DOHH2 (cell line): ENCODE data around the gene FGB.

Experiments used
- H3F3A ChIP-seq: fragments of 200-600 bp; sonication (generic), shearing (Covaris generic); 2 replicates; pipeline ENCODE4 v1.6.0; 2016; ENCODE audit warnings: antibody characterized with exemption, mild to moderate bottlenecking; ENCODE audit not compliant: control insufficient read depth, insufficient read depth
- H3K27ac ChIP-seq: fragments of 200-600 bp; sonication (generic); 2 replicates; pipeline ENCODE4 v1.5.1; 2014; ENCODE audit warnings: low read depth, mild to moderate bottlenecking, low read length, moderate library complexity
- H3K27me3 ChIP-seq: fragments of 200-600 bp; sonication (generic); 2 replicates; pipeline ENCODE4 v1.6.1; 2014; ENCODE audit warnings: mild to moderate bottlenecking, low read length, mixed read lengths; ENCODE audit not compliant: control insufficient read depth
- H3K36me3 ChIP-seq: fragments of 200-600 bp; sonication (generic); 2 replicates; pipeline ENCODE4 v1.6.1; 2014; ENCODE audit warnings: mild to moderate bottlenecking, low read length, moderate library complexity, mixed read lengths; ENCODE audit not compliant: control insufficient read depth
- H3K4me1 ChIP-seq: fragments of 200-600 bp; sonication (generic); 2 replicates; pipeline ENCODE4 v1.6.1; 2014; ENCODE audit warnings: mild to moderate bottlenecking, low read length, mixed read lengths; ENCODE audit not compliant: control insufficient read depth
- H3K4me2 ChIP-seq: fragments of 200-600 bp; sonication (generic); 2 replicates; pipeline ENCODE4 v1.6.0; 2014; ENCODE audit warnings: mild to moderate bottlenecking, low read length, moderate library complexity
- H3K4me3 ChIP-seq: fragments of 200-600 bp; sonication (generic); 2 replicates; pipeline ENCODE4 v1.5.1; 2014; ENCODE audit warnings: mild to moderate bottlenecking, low read length, mixed read lengths
- H3K79me2 ChIP-seq: fragments of 200-600 bp; sonication (generic); 2 replicates; pipeline ENCODE4 v1.6.1; 2014; ENCODE audit warnings: mild to moderate bottlenecking, low read length, mixed read lengths; ENCODE audit not compliant: control insufficient read depth
- H3K9me2 ChIP-seq: fragments of 200-600 bp; sonication (generic); replicated peaks from 2 replicates; pipeline ENCODE4 v1.6.1; 2014; ENCODE audit warnings: mild to moderate bottlenecking, low read length, mixed read lengths; ENCODE audit not compliant: control insufficient read depth
- H3K9me3 ChIP-seq: fragments of 200-600 bp; sonication (generic); 2 replicates; pipeline ENCODE4 v1.6.1; 2014; ENCODE audit warnings: antibody characterized with exemption, low read length, mixed read lengths; ENCODE audit not compliant: control insufficient read depth, insufficient read depth
- H4K20me1 ChIP-seq: fragments of 200-600 bp; sonication (generic); 2 replicates; pipeline ENCODE4 v1.6.0; 2014; ENCODE audit warnings: low read depth, mild to moderate bottlenecking, antibody characterized with exemption, low read length, moderate library complexity; ENCODE audit not compliant: control insufficient read depth, insufficient read depth
- CTCF ChIP-seq: fragments of 200-600 bp; sonication (generic); IDR thresholded peaks from one replicate; pipeline ENCODE4 v1.5.1; 2014; ENCODE audit warnings: antibody characterized with exemption, mild to moderate bottlenecking, low read depth, low read length; ENCODE audit not compliant: poor library complexity, severe bottlenecking
- EZH2phosphoT487 ChIP-seq: fragments of 200-600 bp; sonication (generic); IDR thresholded peaks from 2 replicates; pipeline ENCODE4 v1.6.1; 2017; ENCODE audit warnings: borderline replicate concordance, mild to moderate bottlenecking, antibody characterized with exemption, low read length, moderate library complexity, mixed read lengths

Gene FGB

GRCh38 chr4:154582723-154583122 is 19.9 kb downstream of the FGB start:
- Histone ChIP-seq H3K36me3 (no peaks in the 10 kb centered on the region), H3K27ac (no peak overlapping the region), H3K9me2 (no peaks in the 10 kb centered on the region), H3K27me3 (no peaks in the 10 kb centered on the region), H3F3A (no peaks in the 10 kb centered on the region), H3K4me3 (no peak overlapping the region), H4K20me1 (no peaks in the 10 kb centered on the region), H3K4me2 (no peak overlapping the region), H3K4me1 (no peaks in the 10 kb centered on the region), H3K79me2 (no peaks in the 10 kb centered on the region), H3K9me3 (no peaks in the 10 kb centered on the region)
- TF ChIP-seq CTCF (no peak), EZH2phosphoT487 (no peak)

GRCh38 chr4:154583230-154583629 is 20.4 kb downstream of the FGB start:
- H3K4me3 ChIP-seq = no peak overlapping the region

GRCh38 chr4:154583677-154584076 is 20.9 kb downstream of the FGB start:
- TF ChIP-seq CTCF (no peak), EZH2phosphoT487 (no peak)
- Histone ChIP-seq H3K4me1 (no peaks in the 10 kb centered on the region), H3K9me3 (no peaks in the 10 kb centered on the region), H3K4me3 (no peak overlapping the region), H4K20me1 (no peaks in the 10 kb centered on the region), H3F3A (no peaks in the 10 kb centered on the region), H3K27me3 (no peaks in the 10 kb centered on the region), H3K79me2 (no peaks in the 10 kb centered on the region), H3K36me3 (no peaks in the 10 kb centered on the region), H3K4me2 (no peak overlapping the region), H3K9me2 (no peaks in the 10 kb centered on the region), H3K27ac (no peak overlapping the region)

More at GRCh38 chr4:154583230-154583629, 20.4 kb downstream of the FGB start:
- Histone ChIP-seq H3K27ac (no peak overlapping the region), H3K36me3 (no peaks in the 10 kb centered on the region), H4K20me1 (no peaks in the 10 kb centered on the region), H3F3A (no peaks in the 10 kb centered on the region), H3K79me2 (no peaks in the 10 kb centered on the region), H3K9me3 (no peaks in the 10 kb centered on the region), H3K9me2 (no peaks in the 10 kb centered on the region), H3K27me3 (no peaks in the 10 kb centered on the region), H3K4me1 (no peaks in the 10 kb centered on the region), H3K4me2 (no peak overlapping the region)
- no peak for TF ChIP-seq CTCF

- Histone ChIP-seq H4K20me1 (no peaks in the 10 kb centered on the region), H3F3A (no peaks in the 10 kb centered on the region), H3K4me1 (no peaks in the 10 kb centered on the region), H3K9me3 (no peaks in the 10 kb centered on the region), H3K4me3 (no peak overlapping the region), H3K27me3 (no peaks in the 10 kb centered on the region), H3K79me2 (no peaks in the 10 kb centered on the region), H3K36me3 (no peaks in the 10 kb centered on the region), H3K9me2 (no peaks in the 10 kb centered on the region), H3K27ac (no peak overlapping the region), H3K4me2 (no peak overlapping the region)
- no peak for TF ChIP-seq EZH2phosphoT487
- TF ChIP-seq CTCF = no peak
Measured at GRCh38 chr4:154584259-154584658, 21.4 kb downstream of the FGB start.
